HCT116 (cell line): ENCODE data around the gene TRNAU1AP. TPM values are rescaled to one million over a fixed set of nuclear protein-coding genes. Genes with fewer than 3 reads are reported as not detected.
"Not testable (repeated sequence)": the region's sequence is repeated elsewhere in the genome, so short reads cannot be mapped to it uniquely, and the experiment has no call there.

Experiments used
- ATAC-seq: fragments of 200-7000 bp; cut with Tn5 transposase; 2 replicates; pipeline ENCODE4 v1.9.1; 2020; ENCODE audit warnings: mild to moderate bottlenecking, moderate library complexity
- BruUV-seq: library from RNA; stranded (reverse); fragments of 400-500 nt; replicated peaks from 2 replicates; lab custom pipeline; 2021; lab: Mats Ljungman, UMichigan
- CTCF ChIA-PET: fragments of 300-600 bp; sonication (Branson Sonifier 250); formaldehyde crosslinking; loops from one replicate; lab custom pipeline; 2021; ENCODE audit warnings: antibody characterized with exemption; lab: Charles Lee
- POLR2A ChIA-PET: fragments of 300-600, 350-600 bp; sonication (Branson Sonifier 250); formaldehyde crosslinking; loops from one replicate; lab custom pipeline; 2021; ENCODE audit warnings: antibody characterized with exemption; lab: Charles Lee
- RAD21 ChIA-PET, 2 experiments: fragments of 300-600 bp; sonication (Branson Sonifier 250); formaldehyde crosslinking; loops; one replicate each; lab custom pipeline; 2023; ENCODE audit warnings: low total read pairs in 2 of 2; ENCODE audit not compliant: uncharacterized antibody in 2 of 2, unreplicated experiment in 2 of 2, low non-redundant PET in 1 of 2; lab: Charles Lee
- DNase-seq: peaks from one replicate; pipeline ENCODE4 v3.0.0-alpha.2; 2010; ENCODE audit warnings: low read depth, low spot score
- H2AFZ ChIP-seq: fragments of 200-600 bp; shearing (Covaris generic), sonication (generic); 2 replicates; pipeline ENCODE4 v1.6.1; 2017; ENCODE audit warnings: low read depth, mixed run types, mixed read lengths, antibody characterized with exemption, low read length; ENCODE audit not compliant: poor library complexity, severe bottlenecking
- H3K27ac ChIP-seq: 2 replicates; pipeline ENCODE4 v1.5.1; 2012; ENCODE audit warnings: low read depth, low read length
- H3K27me3 ChIP-seq: fragments of 200-600 bp; sonication (generic); 2 replicates; pipeline ENCODE4 v1.6.1; 2016; ENCODE audit warnings: mixed run types, low read length, mixed read lengths; ENCODE audit not compliant: insufficient read depth
- H3K36me3 ChIP-seq, 2 experiments: fragments of 200-500 bp in 1 of 2; fragments of 200-600 bp in 1 of 2; sonication (Bioruptor generic) in 1 of 2; sonication (generic) in 1 of 2; 2 replicates each; pipeline versions ENCODE4 v1.5.1 to v1.6.1; 2014 to 2016; ENCODE audit warnings: low read length in 2 of 2, inconsistent platforms in 1 of 2, mixed read lengths in 1 of 2, mixed run types in 1 of 2; ENCODE audit not compliant: insufficient read depth in 2 of 2, control insufficient read depth in 1 of 2
- H3K4me1 ChIP-seq, 2 experiments: fragments of 200-600 bp in 1 of 2; sonication (generic) in 1 of 2; 2 replicates each; pipeline versions ENCODE4 v1.5.1 to v1.6.1; 2012 to 2017; ENCODE audit warnings: low read length in 2 of 2, inconsistent platforms in 1 of 2, mild to moderate bottlenecking in 1 of 2, mixed read lengths in 1 of 2, mixed run types in 1 of 2, moderate library complexity in 1 of 2; ENCODE audit not compliant: insufficient read depth in 2 of 2, control insufficient read depth in 1 of 2
- H3K4me2 ChIP-seq: fragments of 200-600 bp; sonication (generic); 2 replicates; pipeline ENCODE4 v1.6.1; 2017; ENCODE audit warnings: mixed run types, low read length, mixed read lengths
- H3K4me3 ChIP-seq, 2 experiments: fragments of 200-600 bp in 1 of 2; sonication (generic) in 1 of 2; replicated peaks in 1 of 2; 2 replicates each; pipeline ENCODE4 v1.5.1; 2011 to 2016; ENCODE audit warnings: low read length in 2 of 2, control low read depth in 1 of 2, low read depth in 1 of 2, mild to moderate bottlenecking in 1 of 2, mixed read lengths in 1 of 2, mixed run types in 1 of 2
- H3K79me2 ChIP-seq: fragments of 200-600 bp; sonication (generic); 2 replicates; pipeline ENCODE4 v1.6.1; 2017; ENCODE audit warnings: mild to moderate bottlenecking, mixed run types, low read length, moderate library complexity, mixed read lengths; ENCODE audit not compliant: insufficient read depth
- H3K9ac ChIP-seq: fragments of 200-600 bp; sonication (generic); 2 replicates; pipeline ENCODE4 v1.6.1; 2016; ENCODE audit warnings: low read length, mixed read lengths
- H3K9me2 ChIP-seq: fragments of 200-600 bp; sonication (generic), shearing (Covaris generic); 2 replicates; pipeline ENCODE4 v1.6.1; 2017; ENCODE audit warnings: mixed run types, mild to moderate bottlenecking, moderate library complexity; ENCODE audit not compliant: insufficient read depth
- H3K9me3 ChIP-seq, 2 experiments: fragments of 200-500 bp in 1 of 2; fragments of 200-600 bp in 1 of 2; sonication (Bioruptor generic) in 1 of 2; sonication (generic) in 1 of 2; 2 replicates each; pipeline ENCODE4 v1.6.1; 2014 to 2017; ENCODE audit warnings: low read length in 2 of 2, mixed read lengths in 2 of 2, inconsistent platforms in 1 of 2, low read depth in 1 of 2, mild to moderate bottlenecking in 1 of 2, mixed run types in 1 of 2, moderate library complexity in 1 of 2; ENCODE audit not compliant: control insufficient read depth in 1 of 2, insufficient read depth in 1 of 2
- H4K20me1 ChIP-seq: fragments of 200-600 bp; sonication (generic), shearing (Covaris generic); 2 replicates; pipeline ENCODE4 v1.6.1; 2017; ENCODE audit warnings: mixed run types, mild to moderate bottlenecking, moderate library complexity; ENCODE audit not compliant: insufficient read depth
- ATF3 ChIP-seq: IDR thresholded peaks from 2 replicates; pipeline ENCODE4 v1.6.1; 2012
- CEBPB ChIP-seq: IDR thresholded peaks from 2 replicates; pipeline ENCODE4 v1.6.1; 2012; ENCODE audit warnings: low read depth
- CTCF ChIP-seq, 3 experiments: fragments of 200-600 bp in 1 of 3; sonication (generic) in 1 of 3; IDR thresholded peaks in 2 of 3; conservative IDR thresholded peaks in 1 of 3; 2 replicates each; pipeline ENCODE4 v1.5.1; 2012 to 2017; ENCODE audit warnings: low read depth in 2 of 3, low read length in 2 of 3, antibody characterized with exemption in 1 of 3, borderline replicate concordance in 1 of 3, control low read depth in 1 of 3, mild to moderate bottlenecking in 1 of 3, mixed read lengths in 1 of 3, mixed run types in 1 of 3, moderate library complexity in 1 of 3; ENCODE audit not compliant: insufficient read depth in 1 of 3
- EGR1 ChIP-seq: IDR thresholded peaks from 2 replicates; pipeline ENCODE4 v1.6.1; 2012; ENCODE audit warnings: low read depth
- ELF1 ChIP-seq: IDR thresholded peaks from 2 replicates; pipeline ENCODE4 v1.6.1; 2012; ENCODE audit warnings: low read depth, borderline replicate concordance
- EZH2 ChIP-seq: fragments of 200-600 bp; sonication (generic); IDR thresholded peaks from 2 replicates; pipeline ENCODE4 v1.6.1; 2017; ENCODE audit warnings: antibody characterized with exemption, mixed run types
- POLR2A ChIP-seq: IDR thresholded peaks from 2 replicates; pipeline ENCODE4 v1.7.0; 2011; ENCODE audit warnings: borderline replicate concordance; ENCODE audit not compliant: insufficient read depth, insufficient read length; ENCODE audit errors: extremely low read depth
- SIN3A ChIP-seq: IDR thresholded peaks from 2 replicates; pipeline ENCODE4 v1.6.1; 2012; ENCODE audit warnings: low read depth
- TCF7L2 ChIP-seq: IDR thresholded peaks from 2 replicates; pipeline ENCODE4 v1.7.0; 2011; ENCODE audit warnings: borderline replicate concordance, inconsistent platforms; ENCODE audit not compliant: insufficient read depth, insufficient read length; ENCODE audit errors: extremely low read depth
- intact Hi-C: fragments of 100-400 bp; cut with micrococcal nuclease; formaldehyde crosslinking; loops from 2 replicates; pipeline ENCODE4 v1.10.0; 2022
- total RNA-seq: library from RNA; stranded (reverse); gene quantifications from one replicate; pipeline ENCODE4 v1.2.1, GENCODE V29; 2021; ENCODE audit not compliant: unreplicated experiment
- TF ChIP-seq, protein P1 (sequence below): IDR thresholded peaks from 2 replicates; pipeline ENCODE4 v1.6.1; 2012
- TF ChIP-seq, protein P2 (sequence below): IDR thresholded peaks from 2 replicates; pipeline ENCODE4 v1.6.1; 2012; ENCODE audit warnings: low read depth

Gene TRNAU1AP
- total RNA-seq, 1 experiment from 2014 or later: 29.7 TPM

GRCh38 chr1:28521502-28522164, 31.3 kb upstream of the TRNAU1AP start:
- POLR2A ChIA-PET: interaction anchor here (0.7 kb wide), 1 partner anchor 151 kb away, joined by 4 read pairs; no protein-coding TSS in a partner anchor
- no peak overlapping the region for H2AFZ ChIP-seq
- DNase-seq: no peak
- BruUV-seq: no TSS peak
- H3K9ac ChIP-seq: peak overlapping the region; percentile 24; the same call in 1 of the 2 replicates
- RAD21 ChIA-PET: no interaction called here
- H3K79me2 ChIP-seq: peaks cover 87% of the 10 kb centered on the region
- peak overlapping the region; percentile 26; the same call in 1 of the 2 replicates for H3K4me2 ChIP-seq
- ATAC-seq: no peak
- 0 out of 2 replicates have a peak, but pooled peaks cover 3% of the 10 kb centered on the region for H4K20me1 ChIP-seq
- intact Hi-C loops: no loop called here
- CTCF ChIA-PET: no interaction called here
- peaks cover 3 to 21% of the 10 kb centered on the region in 2 experiments; a peak in 3 of 4 replicates for H3K36me3 ChIP-seq
- TF ChIP-seq TCF7L2: no peak
- TF ChIP-seq EZH2: no peak
- no peak for TF ChIP-seq ATF3
- no peak for TF ChIP-seq EGR1
- TF ChIP-seq, protein P1, sequence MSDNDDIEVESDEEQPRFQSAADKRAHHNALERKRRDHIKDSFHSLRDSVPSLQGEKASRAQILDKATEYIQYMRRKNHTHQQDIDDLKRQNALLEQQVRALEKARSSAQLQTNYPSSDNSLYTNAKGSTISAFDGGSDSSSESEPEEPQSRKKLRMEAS: no peak
- no peak for TF ChIP-seq CEBPB
- TF ChIP-seq CTCF (IDR thresholded peaks at IDR 0.05 in 2 of 3, conservative IDR thresholded peaks at IDR 0.05 in 1 of 3; ENCODE audit: borderline replicate concordance in 1 of 3, insufficient read depth in 1 of 3, low read depth in 2 of 3, low read length in 2 of 3): no peak
- TF ChIP-seq, protein P2, sequence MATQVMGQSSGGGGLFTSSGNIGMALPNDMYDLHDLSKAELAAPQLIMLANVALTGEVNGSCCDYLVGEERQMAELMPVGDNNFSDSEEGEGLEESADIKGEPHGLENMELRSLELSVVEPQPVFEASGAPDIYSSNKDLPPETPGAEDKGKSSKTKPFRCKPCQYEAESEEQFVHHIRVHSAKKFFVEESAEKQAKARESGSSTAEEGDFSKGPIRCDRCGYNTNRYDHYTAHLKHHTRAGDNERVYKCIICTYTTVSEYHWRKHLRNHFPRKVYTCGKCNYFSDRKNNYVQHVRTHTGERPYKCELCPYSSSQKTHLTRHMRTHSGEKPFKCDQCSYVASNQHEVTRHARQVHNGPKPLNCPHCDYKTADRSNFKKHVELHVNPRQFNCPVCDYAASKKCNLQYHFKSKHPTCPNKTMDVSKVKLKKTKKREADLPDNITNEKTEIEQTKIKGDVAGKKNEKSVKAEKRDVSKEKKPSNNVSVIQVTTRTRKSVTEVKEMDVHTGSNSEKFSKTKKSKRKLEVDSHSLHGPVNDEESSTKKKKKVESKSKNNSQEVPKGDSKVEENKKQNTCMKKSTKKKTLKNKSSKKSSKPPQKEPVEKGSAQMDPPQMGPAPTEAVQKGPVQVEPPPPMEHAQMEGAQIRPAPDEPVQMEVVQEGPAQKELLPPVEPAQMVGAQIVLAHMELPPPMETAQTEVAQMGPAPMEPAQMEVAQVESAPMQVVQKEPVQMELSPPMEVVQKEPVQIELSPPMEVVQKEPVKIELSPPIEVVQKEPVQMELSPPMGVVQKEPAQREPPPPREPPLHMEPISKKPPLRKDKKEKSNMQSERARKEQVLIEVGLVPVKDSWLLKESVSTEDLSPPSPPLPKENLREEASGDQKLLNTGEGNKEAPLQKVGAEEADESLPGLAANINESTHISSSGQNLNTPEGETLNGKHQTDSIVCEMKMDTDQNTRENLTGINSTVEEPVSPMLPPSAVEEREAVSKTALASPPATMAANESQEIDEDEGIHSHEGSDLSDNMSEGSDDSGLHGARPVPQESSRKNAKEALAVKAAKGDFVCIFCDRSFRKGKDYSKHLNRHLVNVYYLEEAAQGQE: no peak
- no peak for TF ChIP-seq SIN3A
- TF ChIP-seq ELF1: no peak
- no peak for TF ChIP-seq POLR2A
- H3K27ac ChIP-seq: peak overlapping the region; percentile 28; the same call in 1 of the 2 replicates
- peaks cover 40 to 87% of the 10 kb centered on the region in 2 experiments for H3K4me1 ChIP-seq
- H3K27me3 ChIP-seq: no peaks in the 10 kb centered on the region
- no peaks in the 10 kb centered on the region for H3K9me2 ChIP-seq
- no peaks in the 10 kb centered on the region for H3K9me3 ChIP-seq
- H3K4me3 ChIP-seq: no peak overlapping the region

- ATAC-seq, H3K27ac ChIP-seq, H3K4me3 ChIP-seq, RAD21 ChIA-PET, BruUV-seq, H2AFZ ChIP-seq, intact Hi-C loops, H3K9me3 ChIP-seq, H3K9ac ChIP-seq, CTCF ChIA-PET, H3K4me2 ChIP-seq, DNase-seq, H3K9me2 ChIP-seq, POLR2A ChIA-PET, H4K20me1 ChIP-seq, H3K27me3 ChIP-seq: not testable (repeated sequence)
- peaks cover 3 to 21% of the 10 kb centered on the region in 2 experiments; a peak in 3 of 4 replicates for H3K36me3 ChIP-seq
- H3K4me1 ChIP-seq: peaks cover 46 to 87% of the 10 kb centered on the region in 2 experiments
- H3K79me2 ChIP-seq: peaks cover 96% of the 10 kb centered on the region
Measured at GRCh38 chr1:28522537-28522936, 30.3 kb upstream of the TRNAU1AP start.
